ENCODE data around the gene CEP72.
"Not testable (repeated sequence)": the region's sequence is repeated elsewhere in the genome, so short reads cannot be mapped to it uniquely, and the experiment has no call there.

The CEP72 gene

GRCh38 chr5:686936-687335 lies 74.8 kb downstream of the CEP72 start:
- not testable (repeated sequence) for DNase-seq

- DNase-seq = not testable (repeated sequence)
Observed at GRCh38 chr5:688348-689010, 76.3 kb downstream of the CEP72 start.

DNA sequence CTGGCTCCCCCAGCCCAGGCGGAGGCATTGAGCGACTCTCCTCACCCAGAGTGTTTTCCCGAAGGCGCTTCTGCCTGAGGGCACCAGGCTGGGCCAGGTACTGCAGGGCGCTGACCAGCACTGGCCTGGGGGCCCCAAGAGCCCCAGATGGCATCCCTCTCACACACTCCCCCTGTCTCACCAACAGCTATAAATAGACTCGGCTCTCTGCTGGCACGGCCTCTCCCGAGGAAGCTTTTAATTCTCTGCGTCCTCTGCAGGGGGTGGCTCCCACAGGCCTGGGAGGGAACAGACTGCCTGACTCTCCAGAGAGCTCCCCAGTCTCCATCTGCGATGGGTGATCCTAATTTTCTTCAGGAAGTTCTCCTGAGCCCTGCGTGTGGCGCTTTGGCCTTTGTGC lies 78.2 kb downstream of the CEP72 start:
- not testable (repeated sequence) for DNase-seq

DNA sequence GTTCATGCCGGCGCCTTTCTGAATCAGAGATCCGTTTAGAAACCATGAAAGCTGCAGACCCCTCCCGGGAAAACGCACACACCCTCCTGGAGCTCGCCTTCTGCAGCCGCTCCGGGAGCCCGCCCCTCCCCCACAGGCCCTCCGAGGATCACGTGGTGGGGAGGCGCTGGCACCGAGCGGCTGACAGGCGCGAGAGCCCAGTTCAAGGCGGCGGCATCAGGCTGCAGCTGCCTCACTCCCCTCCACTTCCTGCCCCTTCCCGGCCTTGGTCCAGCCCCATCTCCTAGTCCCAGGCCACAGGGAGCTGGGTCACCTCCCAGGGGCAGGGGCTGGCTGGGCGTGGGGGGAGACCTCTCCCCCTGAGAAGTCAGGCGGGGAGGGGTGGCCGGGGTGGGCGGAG lies 78.9 kb downstream of the CEP72 start:
- not testable (repeated sequence) for DNase-seq

- DNase-seq = no peak
Observed at GRCh38 chr5:691817-692528, 79.8 kb downstream of the CEP72 start.

DNA sequence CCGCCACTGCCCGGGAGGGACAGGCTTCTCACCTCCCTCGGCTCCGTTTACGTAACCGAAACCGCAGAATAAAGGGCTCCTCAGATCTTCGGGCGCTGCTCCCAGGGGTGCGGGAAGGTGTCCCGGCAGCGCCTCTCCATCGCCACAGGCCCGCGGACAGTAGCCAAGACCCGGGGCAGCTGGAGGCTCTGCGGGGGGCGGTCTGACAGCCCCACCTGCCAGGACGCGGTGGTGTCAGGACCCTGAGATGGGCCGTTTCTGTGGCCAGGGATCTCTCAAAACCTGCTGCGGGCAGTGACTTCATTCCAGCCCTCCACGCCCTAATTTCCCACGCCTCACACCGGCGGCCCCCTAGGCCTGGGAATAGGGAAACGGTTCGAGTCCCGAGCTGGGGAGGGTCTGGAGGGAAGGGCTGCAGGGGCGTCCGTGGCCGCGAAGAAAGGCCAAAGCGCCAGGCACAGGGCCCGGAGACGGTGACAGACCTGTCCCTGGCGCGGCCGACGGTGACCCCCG lies 80.4 kb downstream of the CEP72 start:
- DNase-seq = not testable (repeated sequence)

DNA sequence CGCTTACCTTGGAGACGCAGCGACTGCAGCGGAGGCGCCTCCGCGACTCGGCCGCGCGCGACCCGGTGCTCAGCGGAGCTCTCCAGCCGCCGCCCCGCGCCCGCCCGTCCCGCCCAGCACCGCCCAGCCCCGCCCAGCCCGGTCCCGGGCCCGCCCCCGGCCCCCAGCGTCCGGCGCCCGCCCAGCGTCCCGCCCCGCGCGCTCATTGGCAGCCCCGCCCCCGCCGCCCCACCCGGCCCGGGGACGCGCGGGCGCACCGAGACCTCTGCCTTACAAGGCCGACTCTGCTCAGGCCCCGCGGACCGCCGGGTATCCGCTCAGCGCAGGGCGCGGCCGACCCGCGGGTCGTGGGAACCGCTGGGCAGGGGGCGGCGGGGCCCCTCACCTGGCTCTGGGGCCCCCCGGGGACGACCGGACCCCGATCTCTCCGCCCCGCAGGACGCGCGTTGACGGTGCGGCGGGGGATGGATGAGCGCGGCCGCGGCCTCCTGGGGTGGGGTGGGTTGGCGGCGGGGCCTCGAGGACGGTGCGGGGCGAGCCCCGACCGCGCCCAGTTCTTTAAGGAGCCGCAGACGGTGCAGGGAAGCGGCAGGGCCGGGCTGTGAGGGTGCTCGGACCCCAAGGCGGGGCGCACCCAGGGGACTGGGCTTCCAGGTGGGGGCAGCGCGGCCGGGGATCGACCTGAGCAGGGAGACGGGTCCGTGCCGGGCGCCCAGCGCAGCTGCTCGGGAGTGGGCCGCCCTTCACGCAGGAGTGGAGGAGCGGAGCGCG lies 81.3 kb downstream of the CEP72 start, which contains the start of gene TPPP:
TSS of gene TPPP (minus strand) at position 82 of the 771 bp plus-strand sequence. CDS start 15,292 bp downstream, outside the sequence.
- peak; percentile 65 for DNase-seq

DNA sequence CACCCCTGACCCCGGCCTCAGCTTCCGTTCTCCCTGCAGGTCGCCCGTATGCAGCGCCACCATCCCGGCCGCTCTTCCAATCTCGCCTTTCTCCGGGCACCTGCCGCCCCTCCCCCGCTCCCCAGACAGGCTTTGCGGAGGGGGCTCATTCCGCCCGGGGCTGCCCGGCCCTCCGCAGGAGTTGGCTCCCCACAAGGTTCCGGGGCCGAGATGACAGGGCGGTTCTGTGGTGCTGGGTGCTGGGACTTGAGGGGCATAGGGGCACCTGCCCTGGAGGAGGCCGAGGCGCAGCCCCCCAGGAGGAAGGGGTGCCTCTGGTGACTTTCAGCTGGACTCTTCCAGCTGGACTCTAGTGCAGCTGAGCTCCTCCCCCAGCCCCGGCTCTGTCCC lies 81.9 kb downstream of the CEP72 start:
- DNase-seq = not testable (repeated sequence)

DNA sequence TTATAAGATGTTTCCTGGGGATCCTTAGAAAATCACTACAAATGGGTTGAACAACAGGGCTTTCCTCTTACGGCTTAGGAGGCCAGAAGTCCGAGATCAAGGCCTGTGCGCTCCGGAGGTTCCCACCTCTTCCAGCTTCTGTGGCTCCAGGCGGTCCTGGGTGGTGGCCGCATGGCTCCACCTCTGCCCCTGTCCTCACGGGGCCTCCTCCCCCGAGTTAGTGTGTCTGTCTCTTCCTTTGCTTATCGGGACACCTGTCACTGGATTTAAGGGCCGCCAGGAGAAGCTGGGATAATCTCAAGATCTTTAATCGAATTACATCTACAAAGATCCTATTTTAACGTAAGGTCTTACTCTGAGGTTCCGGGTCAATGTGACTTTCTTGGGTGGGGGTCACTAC lies 83.3 kb downstream of the CEP72 start:
- not testable (repeated sequence) for DNase-seq

DNA sequence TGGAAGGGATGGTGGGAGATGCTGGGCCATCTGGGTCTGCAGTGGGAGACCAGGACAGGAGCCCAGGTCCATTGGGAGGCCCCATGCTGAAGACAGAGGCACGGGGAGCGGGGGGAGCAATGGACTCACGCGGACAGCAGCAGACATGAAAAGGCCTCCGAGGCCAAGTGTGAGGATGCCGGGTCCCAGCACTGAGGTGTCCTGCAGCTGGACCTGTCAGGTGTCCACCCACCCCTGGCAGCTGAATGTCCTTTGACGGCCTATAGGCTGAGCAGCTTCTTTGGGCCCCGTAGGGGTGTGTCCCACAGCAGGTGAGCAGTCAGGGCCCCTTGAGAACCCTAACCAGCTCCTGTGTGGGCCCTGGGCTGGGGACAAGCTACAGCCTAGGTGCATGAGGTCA lies 84.1 kb downstream of the CEP72 start:
- DNase-seq = not testable (repeated sequence)

DNA sequence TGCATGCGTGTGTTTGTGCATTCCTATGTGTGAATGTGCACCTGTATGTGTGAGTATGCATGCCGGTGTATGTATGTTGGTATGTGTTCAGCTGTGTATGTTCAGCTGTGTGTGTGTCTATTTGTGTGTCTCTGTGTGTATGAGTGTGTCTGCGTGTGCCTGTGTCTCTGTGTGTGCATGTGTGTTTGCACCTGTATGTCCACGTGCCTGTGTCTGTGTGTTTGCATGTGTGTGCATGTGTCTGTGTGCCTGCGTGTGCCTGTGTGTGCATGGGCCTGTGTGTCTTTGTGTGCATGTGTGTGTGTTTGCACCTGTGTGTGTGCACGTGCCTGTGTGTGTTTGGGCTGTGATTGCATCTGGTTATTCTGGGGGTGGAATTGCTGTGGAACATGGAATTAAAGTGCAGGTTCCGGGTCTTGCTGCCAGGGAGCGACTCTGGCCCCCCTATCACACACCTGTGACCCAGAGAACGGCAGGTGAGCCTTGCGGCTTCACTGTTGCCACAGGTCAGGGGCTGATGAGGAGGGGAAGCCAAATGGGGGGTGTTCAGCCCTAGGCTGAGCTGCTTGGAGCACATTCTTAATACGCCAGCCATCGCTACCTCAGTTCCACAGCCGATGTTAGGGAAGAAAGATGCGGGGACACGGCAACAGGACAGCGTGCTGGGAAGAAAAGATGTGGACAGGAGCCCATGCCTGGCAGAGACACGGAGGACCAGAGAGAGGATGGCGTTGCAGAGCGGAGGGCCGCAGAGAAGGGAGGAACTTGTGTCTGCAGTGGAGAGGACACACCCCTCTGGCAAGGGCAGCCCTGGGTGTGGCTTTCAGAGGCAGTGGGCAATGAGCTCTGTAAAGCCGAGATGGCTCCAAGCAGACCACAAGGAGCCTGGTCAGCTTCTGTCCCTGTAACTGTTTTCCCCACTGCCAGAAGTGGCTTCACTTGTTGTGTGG lies 84.9 kb downstream of the CEP72 start:
- not testable (repeated sequence) for DNase-seq

All from NCI-H82 (cell line).